HepG2 (cell line): ENCODE data around the gene PPP1R18. TPM values are rescaled to one million over a fixed set of nuclear protein-coding genes. Genes with fewer than 3 reads are reported as not detected.

Experiments used
- CEBPZ ChIP-seq: IDR thresholded peaks from 2 replicates; pipeline ENCODE4 v1.6.1; 2012; ENCODE audit warnings: low read length, improper control_type of control experiment
- DR1 ChIP-seq: sonication (generic); formaldehyde crosslinking; IDR thresholded peaks from 2 replicates; pipeline ENCODE4 v1.8.0; 2021; ENCODE audit warnings: mild to moderate bottlenecking, missing genetic modification reagents, inconsistent platforms
- ELK4 ChIP-seq: sonication (generic); formaldehyde crosslinking; IDR thresholded peaks from 2 replicates; pipeline ENCODE4 v1.9.0; 2021; ENCODE audit warnings: missing genetic modification reagents, borderline replicate concordance
- GABPA ChIP-seq, 2 experiments: IDR thresholded peaks; 2 replicates each; pipeline ENCODE4 v1.6.1; 2011 to 2016; ENCODE audit warnings: low read depth in 2 of 2, low read length in 1 of 2, missing biosample characterization in 1 of 2, missing genetic modification characterization in 1 of 2
- HNF1A ChIP-seq, 2 experiments: sonication (generic) in 1 of 2; formaldehyde crosslinking in 1 of 2; IDR thresholded peaks; 2 replicates each; pipeline versions ENCODE4 v1.4.0 to v1.6.1; 2016 to 2020; ENCODE audit warnings: borderline replicate concordance in 1 of 2, low read depth in 1 of 2, mild to moderate bottlenecking in 1 of 2, missing genetic modification reagents in 1 of 2
- KAT8 ChIP-seq: IDR thresholded peaks from 2 replicates; pipeline ENCODE4 v1.6.1; 2016; ENCODE audit warnings: missing genetic modification reagents, missing compliant biosample characterization
- RBAK ChIP-seq: sonication (generic); formaldehyde crosslinking; IDR thresholded peaks from 2 replicates; pipeline ENCODE4 v1.5.1; 2020; ENCODE audit warnings: mild to moderate bottlenecking, missing genetic modification reagents
- RFX1 ChIP-seq: fragments of 450-650 bp; IDR thresholded peaks from 2 replicates; pipeline ENCODE4 v1.6.1; 2017
- SMAD1 ChIP-seq: sonication (generic); formaldehyde crosslinking; IDR thresholded peaks from 2 replicates; pipeline ENCODE4 v1.4.0; 2020; ENCODE audit warnings: missing genetic modification reagents, low read depth, mild to moderate bottlenecking, borderline replicate concordance
- ZBTB33 ChIP-seq: sonication (generic); formaldehyde crosslinking; IDR thresholded peaks from 2 replicates; pipeline ENCODE4 v1.4.0; 2020; ENCODE audit warnings: missing genetic modification reagents
- ZFP36 ChIP-seq: fragments of 150-350 bp; IDR thresholded peaks from 2 replicates; pipeline ENCODE4 v1.6.1; 2018; ENCODE audit warnings: borderline replicate concordance, low read length, low read depth; ENCODE audit not compliant: partially characterized antibody
- ZNF350 ChIP-seq: sonication (generic); formaldehyde crosslinking; IDR thresholded peaks from 2 replicates; pipeline ENCODE4 v1.4.0; 2020; ENCODE audit warnings: mild to moderate bottlenecking, low read depth, missing genetic modification reagents, borderline replicate concordance
- ZNF501 ChIP-seq: sonication (generic); formaldehyde crosslinking; IDR thresholded peaks from 2 replicates; pipeline ENCODE4 v1.5.1; 2020; ENCODE audit warnings: mild to moderate bottlenecking, moderate library complexity, missing genetic modification reagents
- ZNF550 ChIP-seq: sonication (generic); formaldehyde crosslinking; IDR thresholded peaks from 2 replicates; pipeline ENCODE4 v1.4.0; 2020; ENCODE audit warnings: mild to moderate bottlenecking, missing genetic modification reagents, borderline replicate concordance
- ZNF773 ChIP-seq: sonication (generic); formaldehyde crosslinking; IDR thresholded peaks from 2 replicates; pipeline ENCODE4 v1.4.0; 2020; ENCODE audit warnings: missing genetic modification reagents, borderline replicate concordance
- ZNF841 ChIP-seq: sonication (generic); formaldehyde crosslinking; IDR thresholded peaks from 2 replicates; pipeline ENCODE4 v1.8.1; 2023; ENCODE audit warnings: missing genetic modification reagents, borderline replicate concordance
- polyA plus RNA-seq, 8 experiments: library from polyadenylated mRNA; depleted of rRNA in 3 of 8; stranded (reverse) in 7 of 8; unstranded in 1 of 8; fragments of >200 nt; fragmentation: Illumina TruSeq in 4 of 8; extraction: Trizol in 4 of 8; gene quantifications; 2 replicates each; pipeline versions ENCODE4 v1.2.1 to v1.2.3, GENCODE V29; 2011 to 2016; ENCODE audit warnings: low read depth in 4 of 8, missing spikeins in 1 of 8, mixed read lengths in 1 of 8; ENCODE audit not compliant: insufficient read depth in 1 of 8
- total RNA-seq, 5 experiments: library from RNA; depleted of rRNA; stranded (reverse); fragments of >200 nt; fragmentation: Illumina TruSeq; extraction: Trizol; gene quantifications; 2 replicates each; pipeline ENCODE4 v1.2.3, GENCODE V29; 2016; ENCODE audit warnings: low read depth in 1 of 5

Gene PPP1R18
- total and polyA plus RNA-seq, 2 of the 13 experiments (the other 11 are each of a cell fraction or from before 2014, with no cell fraction given), result 4.9 to 9.2 TPM

- TF ChIP-seq HNF1A (IDR thresholded peaks at IDR 0.05; ENCODE audit: low read depth), result no peak
- TF ChIP-seq HNF1A (CRISPR knock-in tag; IDR thresholded peaks at IDR 0.05; ENCODE audit: borderline replicate concordance), result peak; percentile 86
- TF ChIP-seq RBAK (CRISPR knock-in tag), result no peak
- no peak for TF ChIP-seq ZNF841 (CRISPR knock-in tag)
- no peak for TF ChIP-seq CEBPZ
- TF ChIP-seq ZBTB33 (CRISPR knock-in tag), result peak; percentile 15
- no peak for TF ChIP-seq GABPA (IDR thresholded peaks at IDR 0.05; ENCODE audit: low read depth, low read length)
- TF ChIP-seq GABPA (CRISPR knock-in tag; IDR thresholded peaks at IDR 0.05; ENCODE audit: low read depth), result 0 out of 2 replicates have a peak, but pooled peaks have one; percentile 34
- TF ChIP-seq RFX1, result no peak
- TF ChIP-seq ELK4, result no peak
- TF ChIP-seq ZNF501 (CRISPR knock-in tag), result peak; percentile 94
- TF ChIP-seq ZNF550 (CRISPR knock-in tag), result no peak
- peak; percentile 89 for TF ChIP-seq ZNF350
- TF ChIP-seq ZFP36, result no peak
- peak; percentile 76; the same call in 1 of the 2 replicates for TF ChIP-seq KAT8 (CRISPR knock-in tag)
- TF ChIP-seq DR1 (CRISPR knock-in tag), result peak; percentile 90
- TF ChIP-seq SMAD1 (CRISPR knock-in tag), result peak; percentile 97
- 0 out of 2 replicates have a peak, but pooled peaks have one; percentile 74 for TF ChIP-seq ZNF773 (CRISPR knock-in tag)
Measured at GRCh38 chr6:30647242-30648116, 39.0 kb downstream of the PPP1R18 start (continued).
